Motor neuron (in vitro differentiated cells): ENCODE results near the gene ZSWIM9. TPM values are rescaled to one million over a fixed set of nuclear protein-coding genes. Genes with fewer than 3 reads are reported as not detected.

Experiments used
- ATAC-seq, 8 experiments: fragments of 200-7000 bp; cut with Tn5 transposase; replicated peaks in 6 of 8; 2 replicates each; pipeline ENCODE4 v1.8.0; 2021; ENCODE audit warnings: mild to moderate bottlenecking in 8 of 8, moderate library complexity in 8 of 8
- H3K27ac ChIP-seq, 2 donors: fragments of 250-450 bp; sonication (Bioruptor Pico); 2 replicates each; pipeline ENCODE4 v1.9.0; 2021; ENCODE audit warnings: antibody characterized with exemption in 2 of 2, mild to moderate bottlenecking in 2 of 2, moderate library complexity in 1 of 2
- H3K4me1 ChIP-seq, 2 donors: fragments of 250-450 bp; sonication (Bioruptor Pico); replicated peaks in 1 of 2; 2 replicates each; pipeline ENCODE4 v1.6.1; 2021; ENCODE audit warnings: antibody characterized with exemption in 2 of 2, mild to moderate bottlenecking in 2 of 2, moderate library complexity in 1 of 2
- H3K4me3 ChIP-seq, 5 donors: fragments of 250-450 bp; sonication (Bioruptor Pico); 2 replicates each; pipeline ENCODE4 v1.9.0; 2021; ENCODE audit warnings: antibody characterized with exemption in 5 of 5, mild to moderate bottlenecking in 5 of 5, moderate library complexity in 4 of 5
- WGBS, 10 experiments: fragments of 450-650 bp; shearing (Covaris generic); methylation state at CpG; one replicate each; pipeline ENCODE4 v1.0.0; 2022; 5-methylcytosine and 5-hydroxymethylcytosine counted together
- in situ Hi-C, 9 experiments: fragments of 400-800 bp; cut with MboI; loops; one replicate each; pipeline ENCODE4 v1.15.0; 2021; ENCODE audit warnings: low sequenced_read_pairs in 9 of 9, low pct_unique_long_range_greater_than_20kb in 2 of 9; ENCODE audit not compliant: unreplicated experiment in 9 of 9
- total RNA-seq, 8 experiments: library from RNA; unstranded; fragments of 300-600 nt; gene quantifications; 2 replicates each; pipeline versions ENCODE4 v1.2.3 to v1.2.4, GENCODE V29; 2022

Gene ZSWIM9
- total RNA-seq, 8 experiments from 2014 or later: 1.1 to 3.9 (median 2.4) TPM

DNA sequence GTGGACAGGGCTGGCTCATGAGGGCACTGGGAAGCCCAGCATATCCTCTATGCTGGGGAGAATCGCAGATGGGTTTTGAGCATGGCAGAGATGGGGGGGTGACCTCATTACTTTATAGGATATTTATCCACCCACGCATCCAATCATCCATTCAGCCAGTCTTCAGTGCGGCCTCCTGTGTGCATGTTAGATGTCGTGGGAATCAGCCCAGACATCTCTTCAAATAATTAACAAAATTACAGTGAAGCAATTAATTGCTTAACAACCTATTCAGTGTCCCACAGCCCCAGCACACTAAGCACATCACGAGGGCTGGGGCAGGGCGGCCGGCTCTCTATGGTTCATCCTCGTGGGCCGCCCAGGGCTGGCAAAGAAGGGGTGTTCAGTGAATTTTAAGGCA, 21.9 kb upstream of the ZSWIM9 start:
- Histone ChIP-seq H3K4me1 (peaks cover 2 to 3% of the 10 kb centered on the region in 2 donors), H3K27ac (no peak overlapping the region), H3K4me3 (no peak overlapping the region)
- 79 to 100% (median 96%) methylated on average over 1 to 6 of the region's 9 CpGs; no CpG with 5 or more reads in 6 of the 10 experiments for WGBS, 10 experiments
- in situ Hi-C loops: no loop called here
- no peak for ATAC-seq

DNA sequence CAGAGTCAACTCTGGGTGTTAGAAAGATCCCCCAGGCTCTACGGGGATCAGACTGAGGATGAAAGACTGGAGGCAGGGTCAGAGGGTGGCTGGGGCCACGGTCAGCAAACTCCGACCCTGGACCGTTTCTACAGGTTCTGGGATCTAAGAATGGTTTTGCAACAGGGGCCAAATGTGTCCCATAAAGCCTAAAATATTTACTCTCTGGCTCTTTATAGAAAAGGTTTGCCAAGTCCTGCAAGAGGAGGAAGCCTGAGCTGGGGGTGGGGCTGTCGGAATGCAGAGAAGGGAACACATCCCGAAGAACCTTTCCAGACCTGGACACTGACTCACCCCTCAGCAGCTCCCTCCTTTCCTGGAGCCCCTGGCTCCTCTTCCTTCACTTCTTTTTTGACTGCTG, 21.1 kb upstream of the ZSWIM9 start:
- 57 to 100% (median 81%) methylated on average over 1 to 5 of the region's 6 CpGs; no CpG with 5 or more reads in 4 of the 10 experiments for WGBS, 10 experiments
- ATAC-seq: no peak
- in situ Hi-C loops: no loop called here
- Histone ChIP-seq H3K4me3 (no peak overlapping the region), H3K4me1 (peaks cover 2 to 3% of the 10 kb centered on the region in 2 donors), H3K27ac (no peak overlapping the region)

DNA sequence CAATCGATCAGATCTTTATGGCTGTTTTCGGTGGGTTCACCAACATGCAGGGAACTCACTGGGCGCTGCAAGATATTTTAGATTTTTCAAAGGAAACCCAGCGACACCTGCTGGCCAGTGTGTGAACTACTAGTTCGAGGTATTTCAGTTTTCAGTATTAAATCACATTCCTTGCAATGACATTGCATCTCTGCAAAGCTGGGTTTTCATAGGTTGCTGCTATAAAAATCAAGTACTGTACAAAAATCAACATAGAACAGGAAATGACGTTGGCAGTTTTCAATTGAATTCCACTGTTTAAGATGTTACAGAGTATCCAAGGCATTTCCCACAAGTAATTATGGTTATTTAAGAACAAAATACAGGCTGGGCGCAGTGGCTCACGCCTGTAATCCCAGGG, 17.9 kb upstream of the ZSWIM9 start:
- no peak overlapping the region for H3K27ac ChIP-seq
- no peak overlapping the region for H3K4me3 ChIP-seq
- 0 to 47% (median 13%) methylated on average over 2 to 6 of the region's 8 CpGs; no CpG with 5 or more reads in 2 of the 10 experiments for WGBS, 10 experiments
- in situ Hi-C loops: loop anchor here in 3 of 9 experiments (25.0 kb wide), 1 partner anchor 190 kb away; no protein-coding TSS in a partner anchor
- peaks cover 2 to 3% of the 10 kb centered on the region in 2 donors for H3K4me1 ChIP-seq
- peak; percentile 70 to 85 (median 79) for ATAC-seq

GRCh38 chr19:48154003-48154402, 16.5 kb upstream of the ZSWIM9 start:
- Histone ChIP-seq H3K27ac (no peak overlapping the region), H3K4me1 (peaks cover 2 to 3% of the 10 kb centered on the region in 2 donors), H3K4me3 (no peak overlapping the region)
- 54 to 100% (median 75%) methylated on average over 1 to 6 of the region's 9 CpGs; no CpG with 5 or more reads in 4 of the 10 experiments for WGBS, 10 experiments
- in situ Hi-C loops: loop anchor here in 3 of 9 experiments (25.0 kb wide), 1 partner anchor 192 kb away; no protein-coding TSS in a partner anchor
- ATAC-seq: no peak

- Histone ChIP-seq H3K27ac (no peak overlapping the region), H3K4me1 (no peaks in the 10 kb centered on the region), H3K4me3 (no peak overlapping the region)
- in situ Hi-C loops: loop anchor here in 3 of 9 experiments (25.0 kb wide), 1 partner anchor 196 kb away; no protein-coding TSS in a partner anchor
- WGBS, 10 experiments: 67 to 100% (median 94%) methylated on average over 1 to 10 of the region's 12 CpGs; no CpG with 5 or more reads in 1 of the 10 experiments
- ATAC-seq: no peak
Measured at GRCh38 chr19:48158210-48158790, 12.2 kb upstream of the ZSWIM9 start.

GRCh38 chr19:48168689-48169088, 1.8 kb upstream of the ZSWIM9 start:
- Histone ChIP-seq H3K4me1 (peaks cover 8% of the 10 kb centered on the region in 2 donors), H3K4me3 (no peak overlapping the region), H3K27ac (no peak overlapping the region)
- in situ Hi-C loops: loop anchor here in 3 of 9 experiments (25.0 kb wide), 1 partner anchor 206 kb away; no protein-coding TSS in a partner anchor
- ATAC-seq: no peak
- WGBS, 10 experiments: 68 to 100% (median 83%) methylated on average over 2 to 5 of the region's 5 CpGs

DNA sequence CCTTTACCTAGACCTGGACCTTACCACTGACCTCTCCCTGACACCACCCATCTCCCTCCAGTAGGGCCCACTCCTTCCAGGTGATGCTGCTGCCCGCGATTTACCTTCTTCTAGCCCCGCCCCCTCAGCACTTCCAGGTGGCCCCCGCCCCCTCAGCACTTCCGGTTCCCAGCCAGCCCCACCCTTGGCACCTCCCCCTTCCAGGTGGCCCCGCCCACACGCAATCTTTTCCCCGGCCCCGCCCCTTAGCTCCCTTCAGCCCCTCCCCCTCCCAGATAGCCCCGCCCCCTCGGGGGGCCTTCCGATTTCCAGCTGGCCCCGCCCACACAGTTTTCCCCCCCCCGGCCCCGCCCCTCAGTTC, 922 bp upstream of the ZSWIM9 start:
- H3K4me1 ChIP-seq: peaks cover 8% of the 10 kb centered on the region in 2 donors
- ATAC-seq: peak in 7 of 8 experiments; percentile 0 to 7 (median 2)
- in situ Hi-C loops: loop anchor here in 3 of 9 experiments (25.0 kb wide), 1 partner anchor 207 kb away; no protein-coding TSS in a partner anchor
- H3K27ac ChIP-seq: peak overlapping the region in 1 of 2 donors; percentile 26
- 0% methylated on average over 1 of the region's 15 CpGs; no CpG with 5 or more reads in 9 of the 10 experiments for WGBS, 10 experiments
- peak overlapping the region; percentile 58 to 77 (median 68) for H3K4me3 ChIP-seq

GRCh38 chr19:48170817-48171347, 402 bp downstream of the ZSWIM9 start:
- Histone ChIP-seq H3K4me3 (peak overlapping the region; percentile 58 to 77 (median 68)), H3K27ac (peak overlapping the region; percentile 91 to 94), H3K4me1 (peaks cover 8% of the 10 kb centered on the region in 2 donors)
- in situ Hi-C loops: loop anchor here in 3 of 9 experiments (25.0 kb wide), 1 partner anchor 209 kb away; no protein-coding TSS in a partner anchor
- ATAC-seq: peak in 4 of 8 experiments; percentile 1 to 9 (median 3)
- WGBS, 10 experiments: 0 to 10% (median 5%) methylated on average over 1 to 2 of the region's 21 CpGs; no CpG with 5 or more reads in 6 of the 10 experiments

DNA sequence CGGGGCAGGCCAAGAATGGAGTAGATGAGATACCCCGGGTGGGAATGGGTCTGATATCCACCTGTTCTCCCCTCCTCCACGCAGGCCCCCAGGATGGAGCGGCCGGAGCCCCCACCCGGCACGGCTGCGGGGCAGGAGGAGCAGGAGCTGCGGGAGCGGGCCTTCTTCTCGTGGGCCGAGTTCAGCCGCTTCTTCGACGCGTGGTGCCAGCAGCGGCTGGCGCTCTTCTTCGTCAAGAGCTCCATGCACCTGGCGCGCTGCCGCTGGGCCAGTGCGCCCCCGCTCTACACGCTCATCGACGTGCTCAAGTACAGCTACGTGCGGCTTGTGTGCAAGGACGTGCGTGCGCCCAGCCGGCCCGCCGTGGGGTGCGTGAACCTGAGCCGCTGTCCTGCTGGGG, 1.2 kb downstream of the ZSWIM9 start:
- in situ Hi-C loops: loop anchor here in 3 of 9 experiments (25.0 kb wide), 1 partner anchor 209 kb away; no protein-coding TSS in a partner anchor
- H3K27ac ChIP-seq: no peak overlapping the region
- WGBS, 10 experiments: 8 to 92% (median 81%) methylated on average over 1 to 10 of the region's 37 CpGs; no CpG with 5 or more reads in 5 of the 10 experiments

GRCh38 chr19:48174445-48175030, 4.1 kb downstream of the ZSWIM9 start:
- WGBS, 10 experiments: 50 to 100% (median 92%) methylated on average over 1 to 6 of the region's 6 CpGs; no CpG with 5 or more reads in 1 of the 10 experiments
- peaks cover 3% of the 10 kb centered on the region in 2 donors for H3K4me1 ChIP-seq
- H3K4me3 ChIP-seq: no peak overlapping the region
- H3K27ac ChIP-seq: no peak overlapping the region
- in situ Hi-C loops: loop anchor here in 3 of 9 experiments (25.0 kb wide), 1 partner anchor 212 kb away; no protein-coding TSS in a partner anchor
- ATAC-seq: no peak

More for the DNA sequence above, 1.2 kb downstream of the ZSWIM9 start:
- Histone ChIP-seq H3K4me3 (no peak overlapping the region), H3K4me1 (peaks cover 8% of the 10 kb centered on the region in 2 donors)
- no peak for ATAC-seq

- Histone ChIP-seq H3K4me1 (peaks cover 3% of the 10 kb centered on the region in 2 donors), H3K27ac (no peak overlapping the region), H3K4me3 (no peak overlapping the region)
- no peak for ATAC-seq
- WGBS, 10 experiments: 90 to 100% (median 100%) methylated on average over 1 to 6 of the region's 10 CpGs; no CpG with 5 or more reads in 5 of the 10 experiments
- in situ Hi-C loops: no loop called here
Measured at GRCh38 chr19:48175578-48175977, 5.1 kb downstream of the ZSWIM9 start.

GRCh38 chr19:48176226-48176625, 5.7 kb downstream of the ZSWIM9 start:
- Histone ChIP-seq H3K4me3 (no peak overlapping the region), H3K27ac (no peak overlapping the region), H3K4me1 (peaks cover under 1 to 2% of the 10 kb centered on the region in 2 donors)
- in situ Hi-C loops: no loop called here
- ATAC-seq: no peak
- WGBS, 10 experiments: 57 to 100% (median 83%) methylated on average over 1 to 2 of the region's 3 CpGs; no CpG with 5 or more reads in 2 of the 10 experiments

DNA sequence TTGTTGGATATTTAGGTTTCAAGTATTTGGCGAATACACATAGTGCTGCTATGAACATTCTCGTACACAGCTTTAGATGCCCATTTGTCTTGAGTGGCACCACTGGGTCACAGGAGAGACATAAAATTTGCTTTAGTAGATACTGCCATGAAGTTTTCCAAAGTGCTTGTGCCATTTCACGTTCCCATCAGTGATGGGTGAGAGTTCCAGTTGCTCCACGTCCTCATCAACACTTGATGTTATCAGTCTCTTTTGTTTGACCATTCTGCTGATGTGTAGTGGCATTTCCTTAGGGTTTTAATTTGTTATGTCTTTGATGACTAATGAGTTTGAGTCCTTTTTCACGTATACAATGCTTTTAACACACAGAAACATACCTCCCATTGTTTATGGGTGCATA, 11.0 kb downstream of the ZSWIM9 start:
- no peak for ATAC-seq
- H3K4me1 ChIP-seq: no peaks in the 10 kb centered on the region
- in situ Hi-C loops: no loop called here
- 80 to 100% (median 97%) methylated on average over 1 to 5 of the region's 5 CpGs for WGBS, 10 experiments
- no peak overlapping the region for H3K27ac ChIP-seq
- H3K4me3 ChIP-seq: no peak overlapping the region
